Upper lobe of left lung (tissue), 6 donors: ENCODE measurements around the gene NOS1AP. TPM values are rescaled to one million over a fixed set of nuclear protein-coding genes. Genes with fewer than 3 reads are reported as not detected.
A peak's percentile ranks its signal among the peaks of the same experiment; 100 is the strongest.

ENCODE experiments used
- ATAC-seq, 2 donors: fragments of 200-7000 bp; cut with Tn5 transposase; one replicate each; pipeline ENCODE4 v1.9.1; 2022; ENCODE audit warnings: mild to moderate bottlenecking in 2 of 2, moderate library complexity in 2 of 2; ENCODE audit not compliant: low FRiP score in 2 of 2
- DNase-seq, 2 donors: peaks; one replicate each; pipeline ENCODE4 v3.0.0-alpha.2; 2019 to 2020
- H3K27ac ChIP-seq, 4 donors: fragments of 200-600 bp; sonication (generic); one replicate each; pipeline ENCODE4 v1.5.1; 2016 to 2019
- H3K27me3 ChIP-seq, 4 donors: fragments of 200-600 bp; sonication (generic); one replicate each; pipeline ENCODE4 v1.5.1; 2017 to 2019
- H3K36me3 ChIP-seq, 4 donors: fragments of 200-600 bp; sonication (generic); one replicate each; pipeline ENCODE4 v1.5.1; 2016 to 2019
- H3K4me1 ChIP-seq, 4 donors: fragments of 200-600 bp; sonication (generic); one replicate each; pipeline ENCODE4 v1.5.1; 2018 to 2019
- H3K4me3 ChIP-seq, 4 donors: fragments of 200-600 bp; sonication (generic); one replicate each; pipeline ENCODE4 v1.5.1; 2017 to 2019; ENCODE audit warnings: mild to moderate bottlenecking in 2 of 4, moderate library complexity in 1 of 4
- H3K9me3 ChIP-seq, 4 donors: fragments of 200-600 bp; sonication (generic); one replicate each; pipeline ENCODE4 v1.5.1; 2018 to 2019
- EP300 ChIP-seq, 4 donors: sonication (generic); formaldehyde crosslinking; IDR thresholded peaks; one replicate each; pipeline ENCODE4 v1.5.1; 2017; ENCODE audit warnings: antibody characterized with exemption in 4 of 4, control low read depth in 2 of 4
- POLR2A ChIP-seq, 4 donors: fragments of 450-650 bp; IDR thresholded peaks; one replicate each; pipeline ENCODE4 v1.5.1; 2016 to 2017; ENCODE audit warnings: antibody characterized with exemption in 4 of 4, mild to moderate bottlenecking in 2 of 4
- POLR2AphosphoS5 ChIP-seq, 2 donors: sonication (generic); formaldehyde crosslinking; IDR thresholded peaks; one replicate each; pipeline ENCODE4 v1.5.1; 2017; ENCODE audit warnings: antibody characterized with exemption in 2 of 2
- WGBS, 2 donors: methylation state at CpG; one replicate each; pipeline ENCODE4 v1.1.5; 2017 to 2018; 5-methylcytosine and 5-hydroxymethylcytosine counted together
- total RNA-seq, 6 donors: library from RNA; depleted of rRNA in 4 of 6; stranded (reverse); fragments of >200 nt in 4 of 6; gene quantifications; one replicate each; pipeline versions ENCODE4 v1.1.0 to v1.2.1, GENCODE V29; 2016 to 2021
- TF ChIP-seq, protein P1 (sequence below), 6 experiments: fragments of 450-650 bp in 4 of 6; fragments of 200-600 bp in 2 of 6; sonication (generic) in 2 of 6; IDR thresholded peaks; one replicate each; pipeline ENCODE4 v1.5.1; 2016 to 2019; ENCODE audit warnings: antibody characterized with exemption in 6 of 6
- donor health status: DM: no; HTN: no; CAD: no; lungs with moderate emphysema.
- donor health status: DM: no; HTN: yes; CAD: no; lungs with severe emphysema.

NOS1AP gene
- total RNA-seq, 6 donors from 2014 or later: 5.3 to 16.4 (median 6.5) TPM

- Histone ChIP-seq H3K9me3 (no peaks in the 10 kb centered on the region), H3K27ac (no peak overlapping the region), H3K4me1 (peaks cover 0 to 4% (median 2%) of the 10 kb centered on the region in 4 donors), H3K27me3 (no peaks in the 10 kb centered on the region), H3K4me3 (no peak overlapping the region), H3K36me3 (no peaks in the 10 kb centered on the region)
- no peak for TF ChIP-seq POLR2AphosphoS5 (IDR thresholded peaks at IDR 0.05)
- TF ChIP-seq POLR2A (IDR thresholded peaks at IDR 0.05): no peak
- TF ChIP-seq, protein P1, sequence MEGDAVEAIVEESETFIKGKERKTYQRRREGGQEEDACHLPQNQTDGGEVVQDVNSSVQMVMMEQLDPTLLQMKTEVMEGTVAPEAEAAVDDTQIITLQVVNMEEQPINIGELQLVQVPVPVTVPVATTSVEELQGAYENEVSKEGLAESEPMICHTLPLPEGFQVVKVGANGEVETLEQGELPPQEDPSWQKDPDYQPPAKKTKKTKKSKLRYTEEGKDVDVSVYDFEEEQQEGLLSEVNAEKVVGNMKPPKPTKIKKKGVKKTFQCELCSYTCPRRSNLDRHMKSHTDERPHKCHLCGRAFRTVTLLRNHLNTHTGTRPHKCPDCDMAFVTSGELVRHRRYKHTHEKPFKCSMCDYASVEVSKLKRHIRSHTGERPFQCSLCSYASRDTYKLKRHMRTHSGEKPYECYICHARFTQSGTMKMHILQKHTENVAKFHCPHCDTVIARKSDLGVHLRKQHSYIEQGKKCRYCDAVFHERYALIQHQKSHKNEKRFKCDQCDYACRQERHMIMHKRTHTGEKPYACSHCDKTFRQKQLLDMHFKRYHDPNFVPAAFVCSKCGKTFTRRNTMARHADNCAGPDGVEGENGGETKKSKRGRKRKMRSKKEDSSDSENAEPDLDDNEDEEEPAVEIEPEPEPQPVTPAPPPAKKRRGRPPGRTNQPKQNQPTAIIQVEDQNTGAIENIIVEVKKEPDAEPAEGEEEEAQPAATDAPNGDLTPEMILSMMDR (IDR thresholded peaks at IDR 0.05): no peak
- no peak for TF ChIP-seq EP300 (IDR thresholded peaks at IDR 0.05)
- WGBS, 2 donors: 75 to 95% methylated on average over 1 to 2 of the region's 2 CpGs
- DNase-seq: no peak
- no peak for ATAC-seq
Observed at GRCh38 chr1:162298266-162298665, 228.8 kb downstream of the NOS1AP start.

GRCh38 chr1:162299018-162299417, 229.5 kb downstream of the NOS1AP start:
- TF ChIP-seq POLR2AphosphoS5 (IDR thresholded peaks at IDR 0.05) (no peak), EP300 (IDR thresholded peaks at IDR 0.05) (no peak), POLR2A (IDR thresholded peaks at IDR 0.05) (no peak)
- TF ChIP-seq, protein P1 (IDR thresholded peaks at IDR 0.05): no peak
- no peak for ATAC-seq
- no peaks in the 10 kb centered on the region for H3K9me3 ChIP-seq

DNA sequence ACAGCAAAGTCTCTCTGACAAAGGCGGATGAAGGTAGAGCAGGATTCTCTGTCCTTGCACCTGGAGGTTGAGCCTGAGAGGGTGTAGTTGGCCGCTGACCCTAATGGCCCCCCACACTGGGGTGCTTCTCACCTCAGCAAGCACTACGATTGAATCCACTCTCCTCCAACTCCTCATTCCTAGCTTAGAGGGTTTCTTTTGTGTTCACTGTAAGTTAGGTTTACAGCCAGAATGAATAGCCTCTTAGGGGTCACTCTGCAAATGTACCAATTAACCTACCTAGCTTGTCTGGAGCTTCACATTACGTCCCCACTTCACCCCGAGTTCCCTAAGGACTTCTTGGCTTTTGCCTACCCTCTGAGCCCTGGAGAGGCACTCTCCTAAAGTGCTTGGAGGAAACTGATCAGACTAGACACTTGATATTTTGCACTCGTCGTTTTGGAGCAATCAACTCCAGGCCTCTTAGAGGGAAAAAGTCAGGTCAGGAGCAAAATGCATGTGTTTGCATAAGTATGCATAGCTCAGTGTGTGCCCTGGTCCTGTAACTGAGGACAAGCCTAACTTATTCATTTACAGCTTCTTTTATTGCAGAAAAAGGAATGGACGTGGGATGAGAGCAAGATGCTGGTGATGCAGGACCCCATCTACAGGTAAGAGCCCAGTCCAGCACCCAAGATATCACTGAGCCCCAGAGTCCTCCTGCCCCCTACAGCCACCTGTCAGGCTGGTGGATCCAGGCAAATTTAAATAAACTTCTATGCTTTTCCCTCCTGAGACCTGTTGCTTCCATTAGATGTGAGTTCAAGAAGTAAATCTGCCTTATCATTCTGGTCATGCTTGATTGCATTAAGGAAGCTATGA, 230.8 kb downstream of the NOS1AP start:
- no peaks in the 10 kb centered on the region for H3K27me3 ChIP-seq
- H3K4me3 ChIP-seq: no peak overlapping the region
- no peaks in the 10 kb centered on the region for H3K9me3 ChIP-seq
- DNase-seq (peak in 1 of 2 donors; percentile 64), ATAC-seq (peak in 1 of 2 donors; percentile 55)
- no peak overlapping the region for H3K27ac ChIP-seq
- H3K4me1 ChIP-seq: peaks cover 0 to 4% (median 2%) of the 10 kb centered on the region in 4 donors
- 65 to 75% methylated on average over 8 of the region's 8 CpGs for WGBS, 2 donors
- H3K36me3 ChIP-seq: no peaks in the 10 kb centered on the region
- no peak for TF ChIP-seq POLR2AphosphoS5 (IDR thresholded peaks at IDR 0.05)
- TF ChIP-seq EP300 (IDR thresholded peaks at IDR 0.05): no peak
- TF ChIP-seq, protein P1 (IDR thresholded peaks at IDR 0.05): no peak
- no peak for TF ChIP-seq POLR2A (IDR thresholded peaks at IDR 0.05)

More at GRCh38 chr1:162299018-162299417, 229.5 kb downstream of the NOS1AP start:
- H3K27ac ChIP-seq: no peak overlapping the region
- H3K4me3 ChIP-seq: no peak overlapping the region
- no peak for DNase-seq
- H3K4me1 ChIP-seq: peaks cover 0 to 4% (median 2%) of the 10 kb centered on the region in 4 donors
- no peaks in the 10 kb centered on the region for H3K27me3 ChIP-seq
- no peaks in the 10 kb centered on the region for H3K36me3 ChIP-seq

GRCh38 chr1:162301696-162302095, 232.2 kb downstream of the NOS1AP start:
- no peaks in the 10 kb centered on the region for H3K9me3 ChIP-seq
- peaks cover 0 to 4% (median 2%) of the 10 kb centered on the region in 4 donors for H3K4me1 ChIP-seq
- H3K36me3 ChIP-seq: no peaks in the 10 kb centered on the region
- H3K27ac ChIP-seq: no peak overlapping the region
- ATAC-seq (no peak), DNase-seq (no peak)
- TF ChIP-seq, protein P1 (IDR thresholded peaks at IDR 0.05): no peak
- no peak for TF ChIP-seq EP300 (IDR thresholded peaks at IDR 0.05)
- TF ChIP-seq POLR2AphosphoS5 (IDR thresholded peaks at IDR 0.05): no peak
- no peak for TF ChIP-seq POLR2A (IDR thresholded peaks at IDR 0.05)
- no peak overlapping the region for H3K4me3 ChIP-seq
- H3K27me3 ChIP-seq: no peaks in the 10 kb centered on the region
- WGBS, 2 donors: 66 to 73% methylated on average over 4 of the region's 4 CpGs
